Measurements from ENCODE around the gene KIDINS220.
A peak's percentile ranks its signal among the peaks of the same experiment; 100 is the strongest.

KIDINS220 gene

DNA sequence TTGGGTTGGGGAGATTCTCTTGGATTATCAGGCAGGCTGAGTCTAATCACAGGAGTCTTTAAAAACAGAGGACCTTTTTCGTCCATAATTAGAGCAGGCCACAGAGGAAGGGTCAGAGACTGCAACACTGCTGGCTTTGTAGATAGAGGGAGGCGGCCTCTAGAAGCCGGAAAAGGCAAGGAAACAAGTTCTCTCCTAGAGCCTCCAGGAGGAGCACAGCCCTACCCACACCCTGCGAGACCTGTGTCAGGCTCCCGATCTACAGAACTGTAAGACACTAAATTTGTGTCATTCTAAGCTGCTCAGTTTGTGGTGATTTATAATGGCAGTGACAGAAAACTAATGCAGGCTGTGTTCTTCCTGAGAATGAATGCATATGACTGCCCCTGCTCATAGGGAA, 140.2 kb downstream of the KIDINS220 start:
- no peak overlapping the region for H4K8ac ChIP-seq (ENCODE audit: low read length)
- H3K14ac ChIP-seq (ENCODE audit: low read length in 2 of 2), result no peak overlapping the region
- H3K4me2 ChIP-seq (ENCODE audit: low read length, poor library complexity, severe bottlenecking), result no peak overlapping the region
- no peak overlapping the region for H3K4ac ChIP-seq (ENCODE audit: low read depth in 1 of 2, low read length in 2 of 2)
- no peak overlapping the region for H3K23ac ChIP-seq (ENCODE audit: low read length in 2 of 2)
- WGBS, result 92% methylated on average over 5 of the region's 5 CpGs
- H3K79me1 ChIP-seq (replicated peaks; ENCODE audit: low read length, poor library complexity, severe bottlenecking), result no peaks in the 10 kb centered on the region
- no peak overlapping the region for H2BK12ac ChIP-seq (ENCODE audit: low read length in 2 of 2)
- H3K4me1 ChIP-seq (ENCODE audit: control insufficient read depth, insufficient read depth, low read depth, low read length), result peaks cover 5% of the 10 kb centered on the region
- no peak overlapping the region for H4K91ac ChIP-seq (ENCODE audit: low read length)
- DNase-seq, result no peak
- H2BK15ac ChIP-seq (ENCODE audit: low read depth, poor library complexity, severe bottlenecking), result no peak overlapping the region
- no peak overlapping the region for H3K9ac ChIP-seq (ENCODE audit: low read length)
- peaks cover 0 to 7% of the 10 kb centered on the region in 2 experiments for H3K27me3 ChIP-seq (ENCODE audit: control insufficient read depth in 1 of 2, insufficient read depth in 1 of 2, low read length in 2 of 2)
- peaks cover 0 to 4% of the 10 kb centered on the region in 2 experiments for H3K36me3 ChIP-seq (ENCODE audit: control insufficient read depth in 1 of 2, insufficient read depth in 2 of 2, low read depth in 1 of 2, low read length in 2 of 2)
- H2BK120ac ChIP-seq (ENCODE audit: low read depth, low read length), result no peak overlapping the region
- H2AK5ac ChIP-seq (ENCODE audit: low read length, severe bottlenecking), result no peak overlapping the region
- no peak overlapping the region for H2AFZ ChIP-seq (ENCODE audit: low read depth, low read length)
- no peak overlapping the region for H3K4me3 ChIP-seq (ENCODE audit: insufficient read depth in 1 of 2, low read depth in 1 of 2, low read length in 2 of 2)
- H3K27ac ChIP-seq (ENCODE audit: low read length, poor library complexity, severe bottlenecking), result no peak overlapping the region
- H3K9me3 ChIP-seq (ENCODE audit: control insufficient read depth, low read length), result peaks cover 5% of the 10 kb centered on the region
- H2BK5ac ChIP-seq (ENCODE audit: low read depth, low read length, poor library complexity, severe bottlenecking), result no peak overlapping the region
- H3K18ac ChIP-seq (ENCODE audit: low read depth in 1 of 2, low read length in 2 of 2), result no peak overlapping the region

DNA sequence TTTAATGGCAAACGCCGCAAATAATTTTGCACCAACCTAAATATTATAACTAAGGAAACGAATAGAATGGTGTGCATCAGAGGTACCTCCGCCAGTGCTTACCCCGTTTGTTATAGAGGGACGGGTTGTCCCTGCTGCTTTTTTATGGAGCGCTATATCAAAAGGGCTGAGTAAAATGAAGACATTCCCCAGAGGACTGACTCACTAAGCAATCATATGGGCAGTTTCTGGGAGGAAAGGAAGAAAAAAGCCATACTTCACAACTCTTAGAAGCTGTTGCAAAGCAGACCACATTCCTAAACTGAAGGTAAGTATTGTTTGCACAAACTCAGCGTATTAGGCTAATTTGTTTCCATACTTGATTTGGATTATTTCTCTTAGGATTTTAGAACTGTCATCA, 142.7 kb downstream of the KIDINS220 start:
- no peak overlapping the region for H2BK15ac ChIP-seq (ENCODE audit: low read depth, poor library complexity, severe bottlenecking)
- H4K91ac ChIP-seq (ENCODE audit: low read length), result no peak overlapping the region
- no peak overlapping the region for H3K4ac ChIP-seq (ENCODE audit: low read depth in 1 of 2, low read length in 2 of 2)
- no peak overlapping the region for H2AK5ac ChIP-seq (ENCODE audit: low read length, severe bottlenecking)
- H3K18ac ChIP-seq (ENCODE audit: low read depth in 1 of 2, low read length in 2 of 2), result no peak overlapping the region
- no peak overlapping the region for H2BK120ac ChIP-seq (ENCODE audit: low read depth, low read length)
- no peak overlapping the region for H3K9ac ChIP-seq (ENCODE audit: low read length)
- H3K9me3 ChIP-seq (ENCODE audit: control insufficient read depth, low read length), result peaks cover 5% of the 10 kb centered on the region
- H3K4me3 ChIP-seq (ENCODE audit: insufficient read depth in 1 of 2, low read depth in 1 of 2, low read length in 2 of 2), result no peak overlapping the region
- WGBS, result 84% methylated on average over 7 of the region's 8 CpGs
- H3K23ac ChIP-seq (ENCODE audit: low read length in 2 of 2), result no peak overlapping the region
- no peak overlapping the region for H2AFZ ChIP-seq (ENCODE audit: low read depth, low read length)
- peak; percentile 19 for DNase-seq
- no peak overlapping the region for H3K4me2 ChIP-seq (ENCODE audit: low read length, poor library complexity, severe bottlenecking)
- peaks cover 5% of the 10 kb centered on the region for H3K4me1 ChIP-seq (ENCODE audit: control insufficient read depth, insufficient read depth, low read depth, low read length)
- H4K8ac ChIP-seq (ENCODE audit: low read length), result no peak overlapping the region
- peaks cover 0 to 4% of the 10 kb centered on the region in 2 experiments for H3K36me3 ChIP-seq (ENCODE audit: control insufficient read depth in 1 of 2, insufficient read depth in 2 of 2, low read depth in 1 of 2, low read length in 2 of 2)
- no peak overlapping the region for H2BK12ac ChIP-seq (ENCODE audit: low read length in 2 of 2)
- no peaks in the 10 kb centered on the region for H3K79me1 ChIP-seq (replicated peaks; ENCODE audit: low read length, poor library complexity, severe bottlenecking)
- no peak overlapping the region for H3K27ac ChIP-seq (ENCODE audit: low read length, poor library complexity, severe bottlenecking)
- H3K14ac ChIP-seq (ENCODE audit: low read length in 2 of 2), result no peak overlapping the region
- H3K27me3 ChIP-seq (ENCODE audit: control insufficient read depth in 1 of 2, insufficient read depth in 1 of 2, low read length in 2 of 2), result peaks cover 0 to 7% of the 10 kb centered on the region in 2 experiments
- no peak overlapping the region for H2BK5ac ChIP-seq (ENCODE audit: low read depth, low read length, poor library complexity, severe bottlenecking)

GRCh38 chr2:8693157-8693821, 144.1 kb downstream of the KIDINS220 start:
- Histone ChIP-seq H2BK120ac (ENCODE audit: low read depth, low read length) (no peak overlapping the region), H3K14ac (ENCODE audit: low read length in 2 of 2) (no peak overlapping the region), H3K27me3 (ENCODE audit: control insufficient read depth in 1 of 2, insufficient read depth in 1 of 2, low read length in 2 of 2) (peaks cover 0 to 7% of the 10 kb centered on the region in 2 experiments), H3K4me3 (ENCODE audit: insufficient read depth in 1 of 2, low read depth in 1 of 2, low read length in 2 of 2) (peak overlapping the region in 1 of 2 experiments; percentile 70), H3K79me1 (replicated peaks; ENCODE audit: low read length, poor library complexity, severe bottlenecking) (no peaks in the 10 kb centered on the region), H3K4ac (ENCODE audit: low read depth in 1 of 2, low read length in 2 of 2) (no peak overlapping the region), H3K18ac (ENCODE audit: low read depth in 1 of 2, low read length in 2 of 2) (no peak overlapping the region), H3K36me3 (ENCODE audit: control insufficient read depth in 1 of 2, insufficient read depth in 2 of 2, low read depth in 1 of 2, low read length in 2 of 2) (peaks cover 0 to 4% of the 10 kb centered on the region in 2 experiments), H3K27ac (ENCODE audit: low read length, poor library complexity, severe bottlenecking) (no peak overlapping the region), H2AK5ac (ENCODE audit: low read length, severe bottlenecking) (peak overlapping the region; percentile 16), H4K8ac (ENCODE audit: low read length) (peak overlapping the region; percentile 4), H3K4me2 (ENCODE audit: low read length, poor library complexity, severe bottlenecking) (peak overlapping the region; percentile 56), H3K9ac (ENCODE audit: low read length) (peak overlapping the region; percentile 43), H2BK15ac (ENCODE audit: low read depth, poor library complexity, severe bottlenecking) (no peak overlapping the region), H2AFZ (ENCODE audit: low read depth, low read length) (peak overlapping the region; percentile 10), H3K23ac (ENCODE audit: low read length in 2 of 2) (no peak overlapping the region), H3K4me1 (ENCODE audit: control insufficient read depth, insufficient read depth, low read depth, low read length) (peaks cover 5% of the 10 kb centered on the region), H4K91ac (ENCODE audit: low read length) (peak overlapping the region; percentile 36), H2BK5ac (ENCODE audit: low read depth, low read length, poor library complexity, severe bottlenecking) (no peak overlapping the region), H2BK12ac (ENCODE audit: low read length in 2 of 2) (peak overlapping the region in 1 of 2 experiments; percentile 65), H3K9me3 (ENCODE audit: control insufficient read depth, low read length) (peaks cover 5% of the 10 kb centered on the region)
- 50% methylated on average over 28 of the region's 30 CpGs for WGBS
- no peak for DNase-seq

GRCh38 chr2:8692783-8693156, 144.6 kb downstream of the KIDINS220 start:
- DNase-seq, result no peak
- Histone ChIP-seq H4K91ac (ENCODE audit: low read length) (no peak overlapping the region), H2BK15ac (ENCODE audit: low read depth, poor library complexity, severe bottlenecking) (no peak overlapping the region), H3K9me3 (ENCODE audit: control insufficient read depth, low read length) (peaks cover 4% of the 10 kb centered on the region), H4K8ac (ENCODE audit: low read length) (no peak overlapping the region), H3K27me3 (ENCODE audit: control insufficient read depth in 1 of 2, insufficient read depth in 1 of 2, low read length in 2 of 2) (peaks cover 0 to 4% of the 10 kb centered on the region in 2 experiments), H2BK120ac (ENCODE audit: low read depth, low read length) (no peak overlapping the region), H3K4me3 (ENCODE audit: insufficient read depth in 1 of 2, low read depth in 1 of 2, low read length in 2 of 2) (no peak overlapping the region), H3K79me1 (replicated peaks; ENCODE audit: low read length, poor library complexity, severe bottlenecking) (no peaks in the 10 kb centered on the region), H2BK12ac (ENCODE audit: low read length in 2 of 2) (no peak overlapping the region), H3K27ac (ENCODE audit: low read length, poor library complexity, severe bottlenecking) (no peak overlapping the region), H3K23ac (ENCODE audit: low read length in 2 of 2) (no peak overlapping the region), H2BK5ac (ENCODE audit: low read depth, low read length, poor library complexity, severe bottlenecking) (no peak overlapping the region), H3K4me2 (ENCODE audit: low read length, poor library complexity, severe bottlenecking) (no peak overlapping the region), H3K4me1 (ENCODE audit: control insufficient read depth, insufficient read depth, low read depth, low read length) (peaks cover 5% of the 10 kb centered on the region), H3K14ac (ENCODE audit: low read length in 2 of 2) (no peak overlapping the region), H3K4ac (ENCODE audit: low read depth in 1 of 2, low read length in 2 of 2) (no peak overlapping the region), H3K18ac (ENCODE audit: low read depth in 1 of 2, low read length in 2 of 2) (no peak overlapping the region), H2AFZ (ENCODE audit: low read depth, low read length) (no peak overlapping the region), H3K9ac (ENCODE audit: low read length) (no peak overlapping the region), H2AK5ac (ENCODE audit: low read length, severe bottlenecking) (no peak overlapping the region), H3K36me3 (ENCODE audit: control insufficient read depth in 1 of 2, insufficient read depth in 2 of 2, low read depth in 1 of 2, low read length in 2 of 2) (peaks cover 0 to 4% of the 10 kb centered on the region in 2 experiments)
- WGBS, result 88% methylated on average over 7 of the region's 7 CpGs
